Peyer's patch (tissue), 4 donors: ENCODE results near the gene MICOS13. TPM values are rescaled to one million over a fixed set of nuclear protein-coding genes. Genes with fewer than 3 reads are reported as not detected.
A peak's percentile ranks its signal among the peaks of the same experiment; 100 is the strongest.

Source experiments
- DNase-seq, 3 donors: peaks; one replicate each; pipeline ENCODE4 v3.0.0-alpha.2; 2017 to 2019
- H3K27ac ChIP-seq, 4 donors: fragments of 200-600 bp; sonication (generic); one replicate each; pipeline ENCODE4 v1.5.1; 2016 to 2019
- H3K27me3 ChIP-seq, 2 donors: fragments of 200-600 bp; sonication (generic); one replicate each; pipeline ENCODE4 v1.5.1; 2019
- H3K36me3 ChIP-seq, 3 donors: fragments of 200-600 bp; sonication (generic); one replicate each; pipeline ENCODE4 v1.5.1; 2016 to 2019
- H3K4me1 ChIP-seq, 4 donors: fragments of 200-600 bp; sonication (generic); one replicate each; pipeline ENCODE4 v1.5.1; 2016 to 2019
- H3K4me3 ChIP-seq, 4 donors: fragments of 200-600 bp; sonication (generic); 1 replicate in 3 of 4; 2 replicates in 1 of 4; pipeline ENCODE4 v1.5.1; 2016 to 2019; ENCODE audit warnings: mild to moderate bottlenecking in 1 of 4
- H3K9me3 ChIP-seq, 4 donors: fragments of 200-600 bp; sonication (generic); one replicate each; pipeline ENCODE4 v1.5.1; 2016 to 2019; ENCODE audit warnings: mild to moderate bottlenecking in 1 of 4
- POLR2A ChIP-seq, 2 donors: fragments of 450-650 bp; IDR thresholded peaks; one replicate each; pipeline ENCODE4 v1.5.1; 2017; ENCODE audit warnings: antibody characterized with exemption in 2 of 2, mild to moderate bottlenecking in 2 of 2, moderate library complexity in 2 of 2
- total RNA-seq, 4 donors: library from RNA; depleted of rRNA; stranded (reverse); fragments of >200 nt; gene quantifications; one replicate each; pipeline ENCODE4 v1.1.0, GENCODE V29; 2016
- TF ChIP-seq, protein P1 (sequence below), 6 experiments: fragments of 450-650 bp in 4 of 6; fragments of 200-600 bp in 2 of 6; sonication (generic) in 1 of 6; IDR thresholded peaks; one replicate each; pipeline ENCODE4 v1.5.1; 2017 to 2019; ENCODE audit warnings: antibody characterized with exemption in 6 of 6, mild to moderate bottlenecking in 3 of 6, moderate library complexity in 1 of 6

Gene MICOS13
- total RNA-seq, 4 donors from 2014 or later, result 11.6 to 48.0 (median 40.0) TPM

DNA sequence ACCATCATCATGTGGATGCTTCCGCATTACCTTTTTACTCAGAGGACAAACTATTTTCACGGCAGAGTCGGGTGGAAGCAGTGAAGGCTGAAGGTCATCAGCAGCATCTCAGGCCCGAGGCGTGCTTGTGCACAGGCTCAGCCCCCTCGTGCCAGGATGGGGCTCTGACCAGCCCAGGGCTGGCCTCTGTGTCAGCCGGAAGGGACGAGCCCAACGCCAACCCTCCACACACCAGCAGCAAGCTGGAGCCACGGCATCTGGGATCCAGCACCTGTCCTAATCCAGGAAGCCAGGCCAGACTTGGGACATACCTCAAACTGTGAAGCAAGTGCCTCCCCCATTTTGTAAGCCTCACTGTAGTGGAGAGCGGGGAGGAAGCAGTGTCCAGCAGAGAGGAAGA is 11.1 kb downstream of the MICOS13 start:
- Histone ChIP-seq H3K9me3 (no peaks in the 10 kb centered on the region), H3K27ac (no peak overlapping the region), H3K36me3 (peaks cover 0 to 72% (median 0%) of the 10 kb centered on the region in 3 donors), H3K4me3 (no peak overlapping the region), H3K4me1 (no peaks in the 10 kb centered on the region), H3K27me3 (no peaks in the 10 kb centered on the region)
- TF ChIP-seq, protein P1, sequence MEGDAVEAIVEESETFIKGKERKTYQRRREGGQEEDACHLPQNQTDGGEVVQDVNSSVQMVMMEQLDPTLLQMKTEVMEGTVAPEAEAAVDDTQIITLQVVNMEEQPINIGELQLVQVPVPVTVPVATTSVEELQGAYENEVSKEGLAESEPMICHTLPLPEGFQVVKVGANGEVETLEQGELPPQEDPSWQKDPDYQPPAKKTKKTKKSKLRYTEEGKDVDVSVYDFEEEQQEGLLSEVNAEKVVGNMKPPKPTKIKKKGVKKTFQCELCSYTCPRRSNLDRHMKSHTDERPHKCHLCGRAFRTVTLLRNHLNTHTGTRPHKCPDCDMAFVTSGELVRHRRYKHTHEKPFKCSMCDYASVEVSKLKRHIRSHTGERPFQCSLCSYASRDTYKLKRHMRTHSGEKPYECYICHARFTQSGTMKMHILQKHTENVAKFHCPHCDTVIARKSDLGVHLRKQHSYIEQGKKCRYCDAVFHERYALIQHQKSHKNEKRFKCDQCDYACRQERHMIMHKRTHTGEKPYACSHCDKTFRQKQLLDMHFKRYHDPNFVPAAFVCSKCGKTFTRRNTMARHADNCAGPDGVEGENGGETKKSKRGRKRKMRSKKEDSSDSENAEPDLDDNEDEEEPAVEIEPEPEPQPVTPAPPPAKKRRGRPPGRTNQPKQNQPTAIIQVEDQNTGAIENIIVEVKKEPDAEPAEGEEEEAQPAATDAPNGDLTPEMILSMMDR (IDR thresholded peaks at IDR 0.05), result no peak
- TF ChIP-seq POLR2A (IDR thresholded peaks at IDR 0.05), result no peak
- DNase-seq, result no peak

DNA sequence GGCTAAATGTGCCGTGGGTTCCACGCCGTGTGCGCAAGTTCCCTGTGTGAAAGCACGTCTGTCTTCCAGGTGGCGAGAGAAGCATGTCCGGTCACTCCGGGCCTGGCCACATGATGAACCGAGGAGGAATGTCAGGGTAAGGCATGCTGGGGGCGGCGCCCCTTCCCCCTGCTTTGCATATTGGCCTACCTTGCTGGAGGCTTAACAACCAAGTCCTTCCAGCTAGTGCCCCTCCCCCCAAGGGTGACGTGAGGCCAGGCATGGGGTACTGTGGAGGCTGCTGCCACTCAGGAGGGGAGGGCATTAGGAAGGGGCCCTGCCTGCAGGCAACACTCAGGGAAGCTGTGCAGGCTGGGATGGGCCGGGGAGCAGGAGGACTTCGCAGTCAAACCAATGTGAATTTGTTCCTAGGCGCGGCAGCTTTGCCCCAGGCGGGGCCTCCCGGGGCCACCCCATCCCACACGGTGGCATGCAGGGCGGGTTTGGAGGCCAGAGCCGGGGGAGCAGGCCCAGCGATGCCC is 12.5 kb downstream of the MICOS13 start:
- DNase-seq, result no peak
- Histone ChIP-seq H3K4me1 (no peaks in the 10 kb centered on the region), H3K27me3 (no peaks in the 10 kb centered on the region), H3K27ac (no peak overlapping the region), H3K36me3 (peaks cover 0 to 86% (median 0%) of the 10 kb centered on the region in 3 donors), H3K4me3 (no peak overlapping the region), H3K9me3 (no peaks in the 10 kb centered on the region)
- TF ChIP-seq, protein P1 (IDR thresholded peaks at IDR 0.05), result no peak
- no peak for TF ChIP-seq POLR2A (IDR thresholded peaks at IDR 0.05)

DNA sequence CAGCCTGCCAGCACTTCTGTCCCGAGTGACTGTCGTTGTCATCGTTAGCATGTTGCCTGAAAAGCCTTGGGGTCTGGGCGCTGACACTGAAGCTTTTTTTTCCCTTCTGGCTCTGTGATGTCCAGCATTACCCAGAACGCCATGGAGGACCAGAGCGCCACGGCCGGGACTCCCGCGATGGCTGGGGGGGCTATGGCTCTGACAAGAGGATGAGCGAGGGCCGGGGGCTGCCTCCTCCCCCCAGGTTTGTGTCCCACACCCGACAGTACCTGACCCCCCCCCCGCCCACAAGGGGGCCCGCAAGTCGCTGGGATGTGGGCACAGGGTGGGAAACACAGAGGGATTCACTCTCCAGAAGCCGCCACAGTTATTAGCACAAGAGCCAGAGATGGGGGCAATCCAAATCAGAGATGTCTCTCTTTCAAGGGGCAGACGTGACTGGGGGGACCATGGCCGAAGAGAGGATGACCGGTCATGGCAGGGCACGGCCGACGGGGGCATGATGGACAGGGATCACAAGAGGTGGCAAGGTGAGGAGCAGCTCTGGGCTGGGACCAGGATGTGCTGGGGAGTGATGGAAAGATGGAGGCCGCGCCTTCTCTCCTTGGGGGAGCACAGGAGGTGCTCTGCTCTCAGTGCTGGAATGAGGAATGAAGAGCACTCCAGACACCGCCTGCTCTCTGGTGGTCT is 13.2 kb downstream of the MICOS13 start:
- H3K27me3 ChIP-seq, result no peaks in the 10 kb centered on the region
- no peak overlapping the region for H3K27ac ChIP-seq
- no peaks in the 10 kb centered on the region for H3K4me1 ChIP-seq
- H3K4me3 ChIP-seq, result no peak overlapping the region
- H3K36me3 ChIP-seq, result peaks cover 0 to 92% (median 0%) of the 10 kb centered on the region in 3 donors
- H3K9me3 ChIP-seq, result no peaks in the 10 kb centered on the region
- no peak for TF ChIP-seq POLR2A (IDR thresholded peaks at IDR 0.05)
- TF ChIP-seq, protein P1 (IDR thresholded peaks at IDR 0.05), result no peak
- no peak for DNase-seq

DNA sequence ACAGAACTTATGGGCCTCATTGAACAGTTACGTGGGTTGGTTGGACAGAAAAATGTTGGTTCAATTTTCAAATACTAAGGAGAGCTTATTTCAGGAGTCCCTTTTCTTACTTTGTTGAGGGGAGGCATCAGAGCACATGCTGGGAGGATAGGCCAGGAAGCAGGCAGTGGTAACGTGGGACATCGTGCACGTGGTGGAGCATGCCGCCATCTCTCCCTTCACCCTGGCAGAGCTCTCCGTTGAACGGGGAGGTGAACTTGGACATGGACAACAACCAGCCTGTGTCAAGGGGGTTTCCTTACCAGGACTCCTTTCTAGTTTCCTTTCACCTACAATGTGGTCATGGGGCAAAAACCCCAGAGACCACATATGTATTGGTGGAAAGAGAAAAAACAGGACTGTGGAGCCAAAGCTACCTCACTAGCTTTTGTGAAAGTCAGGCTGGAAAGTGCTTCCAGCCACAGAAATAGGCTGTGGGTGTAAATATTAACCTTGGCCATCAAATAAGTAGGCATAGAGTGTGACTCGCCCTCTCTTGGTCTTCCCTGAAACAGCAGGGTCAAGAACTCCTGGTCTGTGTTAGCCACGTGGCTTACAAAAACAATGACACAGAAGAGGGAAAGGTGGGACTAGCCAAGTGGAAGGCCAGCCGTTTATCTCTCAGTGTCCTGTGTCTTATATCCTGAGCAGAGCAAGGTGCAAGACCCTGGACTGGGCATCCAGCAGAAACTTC is 14.4 kb downstream of the MICOS13 start:
- H3K4me3 ChIP-seq, result no peak overlapping the region
- H3K4me1 ChIP-seq, result no peaks in the 10 kb centered on the region
- H3K36me3 ChIP-seq, result peaks cover 0 to 94% (median 0%) of the 10 kb centered on the region in 3 donors
- TF ChIP-seq POLR2A (IDR thresholded peaks at IDR 0.05), result no peak
- TF ChIP-seq, protein P1 (IDR thresholded peaks at IDR 0.05), result peak in 1 of 6 experiments; percentile 11
- H3K27ac ChIP-seq, result no peak overlapping the region
- DNase-seq, result no peak
- no peaks in the 10 kb centered on the region for H3K9me3 ChIP-seq
- H3K27me3 ChIP-seq, result no peaks in the 10 kb centered on the region

DNA sequence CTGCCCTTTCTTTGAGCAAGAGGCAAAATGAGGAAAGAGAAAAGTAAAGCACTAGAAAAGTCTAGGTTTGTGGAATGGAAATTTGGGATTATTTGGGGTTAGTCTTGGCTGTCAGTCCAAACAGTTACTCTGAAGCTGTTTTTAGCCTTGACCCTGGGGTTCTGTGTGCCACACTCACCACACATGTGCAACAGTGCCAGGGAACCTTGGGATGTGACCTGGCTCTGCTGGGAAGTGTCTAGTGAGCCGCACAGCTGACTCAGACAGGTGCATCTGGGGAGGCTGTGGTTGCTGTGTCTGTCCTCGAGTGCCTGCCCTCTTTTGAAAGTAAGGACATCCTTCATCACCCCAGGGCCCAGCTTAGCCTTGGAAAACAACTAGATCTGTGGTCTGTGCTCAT is 15.8 kb downstream of the MICOS13 start:
- H3K4me1 ChIP-seq, result no peaks in the 10 kb centered on the region
- no peaks in the 10 kb centered on the region for H3K9me3 ChIP-seq
- no peaks in the 10 kb centered on the region for H3K27me3 ChIP-seq
- no peak overlapping the region for H3K27ac ChIP-seq
- no peak overlapping the region for H3K4me3 ChIP-seq
- peaks cover 0 to 98% (median 0%) of the 10 kb centered on the region in 3 donors for H3K36me3 ChIP-seq
- DNase-seq, result no peak
- no peak for TF ChIP-seq POLR2A (IDR thresholded peaks at IDR 0.05)
- TF ChIP-seq, protein P1 (IDR thresholded peaks at IDR 0.05), result no peak
